Stimulated activated naive CD8-positive, alpha-beta T cell treated with anti-CD3 and anti-CD28 coated beads, Interleukin-15, amount 100 ng/mL, for 72 hours (primary cell): ENCODE measurements around the gene ADORA1.

Source experiments
- ATAC-seq: fragments of 150-1000 bp; cut with Tn5 transposase; 2 replicates; pipeline ENCODE4 v1.10.0; 2021; ENCODE audit warnings: mild to moderate bottlenecking, moderate library complexity
- DNase-seq, 2 donors: peaks; one replicate each; pipeline ENCODE4 v3.0.0; 2021 to 2022
- H3K27ac Mint-ChIP-seq, 2 donors: one replicate each; pipeline ENCODE4 v1.8.0; 2022; ENCODE audit warnings: mild to moderate bottlenecking in 2 of 2, mixed read lengths in 2 of 2, moderate library complexity in 2 of 2
- H3K27me3 Mint-ChIP-seq: one replicate; pipeline ENCODE4 v1.8.0; 2022; ENCODE audit warnings: mixed read lengths
- H3K4me1 Mint-ChIP-seq: one replicate; pipeline ENCODE4 v1.8.0; 2022; ENCODE audit warnings: mild to moderate bottlenecking, mixed read lengths
- H3K4me3 Mint-ChIP-seq, 2 donors: one replicate each; pipeline ENCODE4 v1.8.0; 2022; ENCODE audit warnings: mild to moderate bottlenecking in 2 of 2, mixed read lengths in 2 of 2, moderate library complexity in 1 of 2
- H3K9me3 Mint-ChIP-seq, 2 donors: one replicate each; pipeline ENCODE4 v1.8.0; 2022; ENCODE audit warnings: mixed read lengths in 2 of 2

The ADORA1 gene

GRCh38 chr1:203186446-203187303, 59.1 kb downstream of the ADORA1 start, which contains the start of gene CHI3L1:
CHI3L1 (minus strand) TSS chr1:203186704; CDS start chr1:203186623, 81 bp downstream.
- peaks cover 7% of the 10 kb centered on the region for H3K27me3 Mint-ChIP-seq
- H3K27ac Mint-ChIP-seq, result peak within 1 kb of the TSS in 1 of 2 donors; percentile 86
- H3K9me3 Mint-ChIP-seq, result no peaks in the 10 kb centered on the region
- H3K4me3 Mint-ChIP-seq, result peak within 1 kb of the TSS; percentile 3 to 19
- peaks cover 8% of the 10 kb centered on the region for H3K4me1 Mint-ChIP-seq
- ATAC-seq, result no peak
- DNase-seq, result no peak

- H3K9me3 Mint-ChIP-seq, result no peaks in the 10 kb centered on the region
- H3K27me3 Mint-ChIP-seq, result peaks cover 7% of the 10 kb centered on the region
- H3K4me1 Mint-ChIP-seq, result peaks cover 8% of the 10 kb centered on the region
- no peak for ATAC-seq
- no peak overlapping the region for H3K27ac Mint-ChIP-seq
- no peak for DNase-seq
- H3K4me3 Mint-ChIP-seq, result no peak overlapping the region
Observed at GRCh38 chr1:203187304-203187685, 59.8 kb downstream of the ADORA1 start.

- DNase-seq, result no peak
- no peak for ATAC-seq
- H3K9me3 Mint-ChIP-seq, result no peaks in the 10 kb centered on the region
- H3K4me3 Mint-ChIP-seq, result no peak overlapping the region
- no peak overlapping the region for H3K27ac Mint-ChIP-seq
- peaks cover 7% of the 10 kb centered on the region for H3K27me3 Mint-ChIP-seq
- peaks cover 8% of the 10 kb centered on the region for H3K4me1 Mint-ChIP-seq
Observed at GRCh38 chr1:203187689-203188264, 60.3 kb downstream of the ADORA1 start.

GRCh38 chr1:203188686-203189232, 61.2 kb downstream of the ADORA1 start:
- Mint-ChIP-seq H3K27ac (peak overlapping the region in 1 of 2 donors; percentile 21), H3K9me3 (no peaks in the 10 kb centered on the region), H3K4me1 (peaks cover 8% of the 10 kb centered on the region), H3K4me3 (no peak overlapping the region), H3K27me3 (peaks cover 7% of the 10 kb centered on the region)
- DNase-seq (no peak), ATAC-seq (no peak)

GRCh38 chr1:203189951-203190352, 62.4 kb downstream of the ADORA1 start:
- H3K27me3 Mint-ChIP-seq, result peaks cover 7% of the 10 kb centered on the region
- H3K9me3 Mint-ChIP-seq, result no peaks in the 10 kb centered on the region
- DNase-seq (no peak), ATAC-seq (no peak)
- H3K4me1 Mint-ChIP-seq, result peaks cover 8% of the 10 kb centered on the region
- H3K4me3 Mint-ChIP-seq, result no peak overlapping the region
- H3K27ac Mint-ChIP-seq, result no peak overlapping the region

GRCh38 chr1:203190949-203191348, 63.4 kb downstream of the ADORA1 start:
- H3K4me3 Mint-ChIP-seq, result no peak overlapping the region
- no peaks in the 10 kb centered on the region for H3K9me3 Mint-ChIP-seq
- no peak for DNase-seq
- H3K27me3 Mint-ChIP-seq, result peaks cover 7% of the 10 kb centered on the region
- peaks cover 8% of the 10 kb centered on the region for H3K4me1 Mint-ChIP-seq
- ATAC-seq, result no peak
- no peak overlapping the region for H3K27ac Mint-ChIP-seq

GRCh38 chr1:203196371-203196770, 68.8 kb downstream of the ADORA1 start:
- ATAC-seq (no peak), DNase-seq (no peak)
- H3K27ac Mint-ChIP-seq, result no peak overlapping the region
- no peaks in the 10 kb centered on the region for H3K9me3 Mint-ChIP-seq
- peaks cover 29% of the 10 kb centered on the region for H3K27me3 Mint-ChIP-seq
- no peak overlapping the region for H3K4me3 Mint-ChIP-seq
- peaks cover 8% of the 10 kb centered on the region for H3K4me1 Mint-ChIP-seq

- H3K27me3 Mint-ChIP-seq, result peaks cover 38% of the 10 kb centered on the region
- peaks cover 8% of the 10 kb centered on the region for H3K4me1 Mint-ChIP-seq
- ATAC-seq, result no peak
- H3K4me3 Mint-ChIP-seq, result no peak overlapping the region
- no peaks in the 10 kb centered on the region for H3K9me3 Mint-ChIP-seq
- DNase-seq, result no peak
- peak overlapping the region; percentile 2 to 35 for H3K27ac Mint-ChIP-seq
Observed at GRCh38 chr1:203197625-203198024, 70.1 kb downstream of the ADORA1 start.

GRCh38 chr1:203199002-203199401, 71.5 kb downstream of the ADORA1 start:
- H3K27me3 Mint-ChIP-seq, result peaks cover 45% of the 10 kb centered on the region
- no peak for ATAC-seq
- no peak overlapping the region for H3K4me3 Mint-ChIP-seq
- no peak for DNase-seq
- H3K4me1 Mint-ChIP-seq, result peaks cover 8% of the 10 kb centered on the region
- H3K9me3 Mint-ChIP-seq, result no peaks in the 10 kb centered on the region
- no peak overlapping the region for H3K27ac Mint-ChIP-seq

GRCh38 chr1:203199481-203199815, 71.9 kb downstream of the ADORA1 start:
- H3K4me1 Mint-ChIP-seq, result peaks cover 8% of the 10 kb centered on the region
- H3K4me3 Mint-ChIP-seq, result no peak overlapping the region
- H3K27me3 Mint-ChIP-seq, result peaks cover 45% of the 10 kb centered on the region
- no peaks in the 10 kb centered on the region for H3K9me3 Mint-ChIP-seq
- H3K27ac Mint-ChIP-seq, result no peak overlapping the region
- no peak for DNase-seq
- no peak for ATAC-seq

GRCh38 chr1:203199816-203200571, 72.5 kb downstream of the ADORA1 start:
- H3K4me3 Mint-ChIP-seq, result no peak overlapping the region
- no peaks in the 10 kb centered on the region for H3K9me3 Mint-ChIP-seq
- peaks cover 8% of the 10 kb centered on the region for H3K4me1 Mint-ChIP-seq
- H3K27ac Mint-ChIP-seq, result no peak overlapping the region
- ATAC-seq (no peak), DNase-seq (no peak)
- peaks cover 45% of the 10 kb centered on the region for H3K27me3 Mint-ChIP-seq

- ATAC-seq (no peak), DNase-seq (no peak)
- peaks cover 8% of the 10 kb centered on the region for H3K4me1 Mint-ChIP-seq
- H3K4me3 Mint-ChIP-seq, result no peak overlapping the region
- no peaks in the 10 kb centered on the region for H3K9me3 Mint-ChIP-seq
- peaks cover 45% of the 10 kb centered on the region for H3K27me3 Mint-ChIP-seq
- H3K27ac Mint-ChIP-seq, result no peak overlapping the region
Observed at GRCh38 chr1:203200916-203201315, 73.4 kb downstream of the ADORA1 start.

GRCh38 chr1:203201516-203202205, 74.1 kb downstream of the ADORA1 start:
- Mint-ChIP-seq H3K9me3 (no peaks in the 10 kb centered on the region), H3K4me3 (no peak overlapping the region)

GRCh38 chr1:203202431-203203245, 75.1 kb downstream of the ADORA1 start:
- Mint-ChIP-seq H3K9me3 (no peaks in the 10 kb centered on the region), H3K27ac (peak overlapping the region in 1 of 2 donors; percentile 86), H3K27me3 (peaks cover 36% of the 10 kb centered on the region), H3K4me3 (no peak overlapping the region), H3K4me1 (peaks cover 3% of the 10 kb centered on the region)
- DNase-seq (no peak), ATAC-seq (no peak)

More at GRCh38 chr1:203201516-203202205, 74.1 kb downstream of the ADORA1 start:
- no peak for ATAC-seq
- Mint-ChIP-seq H3K27me3 (peaks cover 45% of the 10 kb centered on the region), H3K27ac (peak overlapping the region in 1 of 2 donors; percentile 59), H3K4me1 (peaks cover 8% of the 10 kb centered on the region)
- DNase-seq, result no peak
